ENCODE measurements around the gene ZBTB46. TPM values are rescaled to one million over a fixed set of nuclear protein-coding genes. Genes with fewer than 3 reads are reported as not detected.
A peak's percentile ranks its signal among the peaks of the same experiment; 100 is the strongest.

Gene ZBTB46
- total RNA-seq, 1 experiment from 2014 or later = not detected

- no peaks in the 10 kb centered on the region for H3K27me3 ChIP-seq (ENCODE audit: low read length)
- H3K9me3 ChIP-seq (ENCODE audit: low read length) = no peaks in the 10 kb centered on the region
- H3K4me1 ChIP-seq (ENCODE audit: low read length) = peaks cover 20% of the 10 kb centered on the region
- H3K79me2 ChIP-seq (ENCODE audit: low read length) = peaks cover 64% of the 10 kb centered on the region
- H3K4me2 ChIP-seq (ENCODE audit: low read depth, low read length, poor library complexity, severe bottlenecking) = peak within 1 kb of the TSS; percentile 94
- DNase-seq = peak; percentile 94
- peak within 1 kb of the TSS; percentile 7; the same call in 1 of the 2 replicates for H3K27ac ChIP-seq (ENCODE audit: low read length)
- peak within 1 kb of the TSS; percentile 97 for H3K4me3 ChIP-seq (ENCODE audit: low read length)
- H4K20me1 ChIP-seq (ENCODE audit: insufficient read depth, low read depth, low read length) = peaks cover 13% of the 10 kb centered on the region; the same call in 1 of the 2 replicates
- no peaks in the 10 kb centered on the region for H3K9me2 ChIP-seq (replicated peaks; ENCODE audit: insufficient read depth, low read length)
- H3K36me3 ChIP-seq (ENCODE audit: insufficient read depth, low read length) = peaks cover 36% of the 10 kb centered on the region
- H2AFZ ChIP-seq (ENCODE audit: low read length) = no peak within 1 kb of the TSS
- peak within 1 kb of the TSS; percentile 94 for H3K9ac ChIP-seq (ENCODE audit: low read length)
Observed at GRCh38 chr20:63707558-63708300, 123.3 kb downstream of the ZBTB46 start, which contains the start of the genes ARFRP1 and ZGPAT. TSS of gene ARFRP1 (minus strand) at chr20:63707976. CDS start at chr20:63707091, 885 bp downstream. TSS of gene ZGPAT (plus strand) at chr20:63708039. CDS start at chr20:63708581, 542 bp downstream.

DNA sequence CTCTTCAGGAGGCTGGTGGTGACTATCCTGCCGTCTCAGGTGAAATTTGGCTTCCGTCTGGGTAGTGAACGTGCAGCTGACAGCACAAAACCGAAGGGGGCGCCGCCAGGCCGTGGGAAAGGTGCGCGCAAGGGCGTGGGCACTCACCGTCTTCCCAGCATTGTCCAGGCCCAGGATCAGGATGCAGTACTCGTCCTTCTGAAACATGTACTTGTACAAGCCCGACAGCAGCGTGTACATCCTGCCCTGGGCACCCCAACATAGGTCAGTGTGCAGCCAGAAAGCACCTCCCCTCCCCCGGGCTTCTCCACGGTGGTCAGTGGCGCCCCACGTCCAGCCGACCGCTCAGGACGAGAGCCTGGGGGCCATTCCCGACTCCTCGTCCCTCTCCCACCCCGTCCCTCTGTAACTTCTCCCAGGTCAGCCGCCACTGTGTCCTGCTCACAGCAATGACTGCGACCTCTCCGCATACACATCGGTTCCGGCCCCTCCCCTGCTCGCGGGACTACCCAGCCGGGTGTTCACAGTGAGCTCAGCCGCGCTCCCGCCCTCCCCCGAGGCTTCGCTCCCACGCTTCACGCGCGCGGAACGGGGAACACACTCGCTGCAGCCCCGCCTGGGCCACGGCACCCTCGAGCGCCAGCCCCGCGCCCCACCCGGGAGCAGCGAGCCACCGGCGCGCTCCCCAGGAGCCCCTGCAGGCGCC is 124.1 kb downstream of the ZBTB46 start:
- no peaks in the 10 kb centered on the region for H3K9me3 ChIP-seq (ENCODE audit: low read length)
- peak overlapping the region; percentile 94 for H3K4me2 ChIP-seq (ENCODE audit: low read depth, low read length, poor library complexity, severe bottlenecking)
- H2AFZ ChIP-seq (ENCODE audit: low read length) = no peak overlapping the region
- peak; percentile 77 for DNase-seq
- H3K9me2 ChIP-seq (replicated peaks; ENCODE audit: insufficient read depth, low read length) = no peaks in the 10 kb centered on the region
- H3K4me1 ChIP-seq (ENCODE audit: low read length) = peaks cover 20% of the 10 kb centered on the region
- H3K36me3 ChIP-seq (ENCODE audit: insufficient read depth, low read length) = peaks cover 28% of the 10 kb centered on the region
- peak overlapping the region; percentile 94 for H3K9ac ChIP-seq (ENCODE audit: low read length)
- peaks cover 13% of the 10 kb centered on the region; the same call in 1 of the 2 replicates for H4K20me1 ChIP-seq (ENCODE audit: insufficient read depth, low read depth, low read length)
- H3K4me3 ChIP-seq (ENCODE audit: low read length) = peak overlapping the region; percentile 97
- no peaks in the 10 kb centered on the region for H3K27me3 ChIP-seq (ENCODE audit: low read length)
- peaks cover 57% of the 10 kb centered on the region for H3K79me2 ChIP-seq (ENCODE audit: low read length)
- H3K27ac ChIP-seq (ENCODE audit: low read length) = peak overlapping the region; percentile 7; the same call in 1 of the 2 replicates

GRCh38 chr20:63706027-63706695 is 124.9 kb downstream of the ZBTB46 start:
- Histone ChIP-seq H3K4me1 (ENCODE audit: low read length) (peaks cover 20% of the 10 kb centered on the region), H3K36me3 (ENCODE audit: insufficient read depth, low read length) (peaks cover 21% of the 10 kb centered on the region), H3K9ac (ENCODE audit: low read length) (peak overlapping the region; percentile 94), H3K27ac (ENCODE audit: low read length) (no peak overlapping the region), H3K9me2 (replicated peaks; ENCODE audit: insufficient read depth, low read length) (no peaks in the 10 kb centered on the region), H3K4me3 (ENCODE audit: low read length) (peak overlapping the region; percentile 97), H4K20me1 (ENCODE audit: insufficient read depth, low read depth, low read length) (peaks cover 13% of the 10 kb centered on the region; the same call in 1 of the 2 replicates), H3K79me2 (ENCODE audit: low read length) (peaks cover 49% of the 10 kb centered on the region), H3K27me3 (ENCODE audit: low read length) (no peaks in the 10 kb centered on the region), H2AFZ (ENCODE audit: low read length) (no peak overlapping the region), H3K4me2 (ENCODE audit: low read depth, low read length, poor library complexity, severe bottlenecking) (peak overlapping the region; percentile 94), H3K9me3 (ENCODE audit: low read length) (no peaks in the 10 kb centered on the region)
- no peak for DNase-seq

DNA sequence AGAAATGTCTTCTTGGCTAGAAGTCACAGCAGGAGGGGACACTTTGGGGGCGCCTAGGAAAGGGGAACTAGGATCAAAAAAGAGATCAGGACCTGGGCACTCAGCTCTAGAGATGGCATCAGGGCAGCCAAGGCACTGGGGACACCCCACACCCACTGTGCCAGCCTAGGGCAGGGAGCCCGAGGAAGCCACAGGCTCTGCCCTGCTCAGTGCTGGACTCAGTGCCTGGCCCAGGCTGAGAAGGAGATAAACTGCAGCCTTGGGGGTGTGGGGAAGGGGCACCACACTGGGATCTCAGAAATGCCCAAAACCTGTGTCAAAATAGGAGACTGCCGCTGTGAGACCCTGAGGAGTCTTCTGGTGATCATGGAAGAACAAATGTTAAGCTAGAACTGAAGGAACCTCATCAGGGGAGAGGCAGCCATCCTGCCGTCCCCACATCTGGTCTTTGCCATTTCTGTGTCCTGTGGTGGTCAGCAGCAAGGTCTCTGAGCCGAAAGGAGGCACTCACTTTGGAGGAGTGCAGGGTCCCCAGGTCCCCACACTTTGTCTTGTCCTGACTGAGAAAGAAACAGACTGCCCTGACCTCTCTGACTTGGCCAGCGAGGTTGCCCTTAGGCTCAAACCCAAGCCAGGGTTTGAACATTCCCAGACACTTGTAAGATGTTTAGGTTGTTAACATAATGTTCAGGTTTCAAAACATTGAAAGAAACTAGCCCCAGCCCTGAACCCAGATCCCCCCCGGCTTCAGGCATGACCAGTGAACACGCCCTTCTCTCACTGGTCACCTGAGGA is 125.6 kb downstream of the ZBTB46 start:
- Histone ChIP-seq H3K27ac (ENCODE audit: low read length) (no peak overlapping the region), H3K9ac (ENCODE audit: low read length) (no peak overlapping the region), H3K9me2 (replicated peaks; ENCODE audit: insufficient read depth, low read length) (no peaks in the 10 kb centered on the region), H4K20me1 (ENCODE audit: insufficient read depth, low read depth, low read length) (peaks cover 13% of the 10 kb centered on the region; the same call in 1 of the 2 replicates), H3K4me2 (ENCODE audit: low read depth, low read length, poor library complexity, severe bottlenecking) (no peak overlapping the region), H3K4me3 (ENCODE audit: low read length) (peak overlapping the region; percentile 97; the same call in 1 of the 2 replicates), H3K36me3 (ENCODE audit: insufficient read depth, low read length) (peaks cover 14% of the 10 kb centered on the region), H3K27me3 (ENCODE audit: low read length) (no peaks in the 10 kb centered on the region), H3K4me1 (ENCODE audit: low read length) (peaks cover 20% of the 10 kb centered on the region), H2AFZ (ENCODE audit: low read length) (no peak overlapping the region), H3K79me2 (ENCODE audit: low read length) (peaks cover 41% of the 10 kb centered on the region), H3K9me3 (ENCODE audit: low read length) (no peaks in the 10 kb centered on the region)
- DNase-seq = no peak

DNA sequence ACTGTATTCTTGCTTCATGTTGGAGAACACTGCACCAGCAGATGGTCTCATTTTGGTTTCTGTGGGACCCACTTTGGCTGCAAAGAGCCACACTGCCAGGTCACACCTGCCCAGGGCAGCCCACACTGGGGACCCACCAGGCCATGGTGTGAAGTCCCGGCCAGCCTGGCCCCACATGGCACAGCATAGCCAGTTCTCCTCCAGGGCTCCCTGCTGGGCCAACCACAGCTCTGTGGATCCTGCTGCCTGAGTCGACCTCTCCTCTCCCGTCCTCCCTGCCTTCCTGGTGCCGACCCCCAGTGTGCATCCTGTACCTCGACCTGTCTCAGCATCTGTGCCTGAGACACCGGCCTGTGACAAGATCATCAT is 126.3 kb downstream of the ZBTB46 start:
- no peak overlapping the region for H3K27ac ChIP-seq (ENCODE audit: low read length)
- no peak overlapping the region for H3K4me2 ChIP-seq (ENCODE audit: low read depth, low read length, poor library complexity, severe bottlenecking)
- H3K4me3 ChIP-seq (ENCODE audit: low read length) = no peak overlapping the region
- no peak overlapping the region for H2AFZ ChIP-seq (ENCODE audit: low read length)
- H3K4me1 ChIP-seq (ENCODE audit: low read length) = peaks cover 25% of the 10 kb centered on the region
- H3K36me3 ChIP-seq (ENCODE audit: insufficient read depth, low read length) = peaks cover 14% of the 10 kb centered on the region
- DNase-seq = no peak
- no peaks in the 10 kb centered on the region for H3K9me2 ChIP-seq (replicated peaks; ENCODE audit: insufficient read depth, low read length)
- no peaks in the 10 kb centered on the region for H3K9me3 ChIP-seq (ENCODE audit: low read length)
- peaks cover 13% of the 10 kb centered on the region; the same call in 1 of the 2 replicates for H4K20me1 ChIP-seq (ENCODE audit: insufficient read depth, low read depth, low read length)
- H3K9ac ChIP-seq (ENCODE audit: low read length) = no peak overlapping the region
- H3K79me2 ChIP-seq (ENCODE audit: low read length) = peaks cover 38% of the 10 kb centered on the region
- no peaks in the 10 kb centered on the region for H3K27me3 ChIP-seq (ENCODE audit: low read length)

- no peak for DNase-seq
- H3K9me2 ChIP-seq (replicated peaks; ENCODE audit: insufficient read depth, low read length) = no peaks in the 10 kb centered on the region
- no peak overlapping the region for H3K27ac ChIP-seq (ENCODE audit: low read length)
- no peak overlapping the region for H2AFZ ChIP-seq (ENCODE audit: low read length)
- H3K79me2 ChIP-seq (ENCODE audit: low read length) = peaks cover 34% of the 10 kb centered on the region
- H4K20me1 ChIP-seq (ENCODE audit: insufficient read depth, low read depth, low read length) = peaks cover 13% of the 10 kb centered on the region; the same call in 1 of the 2 replicates
- H3K36me3 ChIP-seq (ENCODE audit: insufficient read depth, low read length) = peaks cover 14% of the 10 kb centered on the region
- H3K9me3 ChIP-seq (ENCODE audit: low read length) = no peaks in the 10 kb centered on the region
- H3K9ac ChIP-seq (ENCODE audit: low read length) = no peak overlapping the region
- no peak overlapping the region for H3K4me2 ChIP-seq (ENCODE audit: low read depth, low read length, poor library complexity, severe bottlenecking)
- peaks cover 24% of the 10 kb centered on the region for H3K4me1 ChIP-seq (ENCODE audit: low read length)
- H3K4me3 ChIP-seq (ENCODE audit: low read length) = no peak overlapping the region
- H3K27me3 ChIP-seq (ENCODE audit: low read length) = no peaks in the 10 kb centered on the region
Observed at GRCh38 chr20:63703976-63704748, 126.9 kb downstream of the ZBTB46 start.

- DNase-seq = no peak
- H3K9me3 ChIP-seq (ENCODE audit: low read length) = no peaks in the 10 kb centered on the region
- H3K4me3 ChIP-seq (ENCODE audit: low read length) = no peak overlapping the region
- no peak overlapping the region for H2AFZ ChIP-seq (ENCODE audit: low read length)
- H3K27me3 ChIP-seq (ENCODE audit: low read length) = no peaks in the 10 kb centered on the region
- H3K9ac ChIP-seq (ENCODE audit: low read length) = no peak overlapping the region
- peaks cover 17% of the 10 kb centered on the region for H3K4me1 ChIP-seq (ENCODE audit: low read length)
- H4K20me1 ChIP-seq (ENCODE audit: insufficient read depth, low read depth, low read length) = peaks cover 11% of the 10 kb centered on the region; the same call in 1 of the 2 replicates
- peaks cover 14% of the 10 kb centered on the region for H3K36me3 ChIP-seq (ENCODE audit: insufficient read depth, low read length)
- no peak overlapping the region for H3K4me2 ChIP-seq (ENCODE audit: low read depth, low read length, poor library complexity, severe bottlenecking)
- no peak overlapping the region for H3K27ac ChIP-seq (ENCODE audit: low read length)
- no peaks in the 10 kb centered on the region for H3K9me2 ChIP-seq (replicated peaks; ENCODE audit: insufficient read depth, low read length)
- peaks cover 27% of the 10 kb centered on the region for H3K79me2 ChIP-seq (ENCODE audit: low read length)
Observed at GRCh38 chr20:63703471-63703975, 127.5 kb downstream of the ZBTB46 start.
